GM18867 (cell line): ENCODE results near the gene PMS1.
A peak's percentile ranks its signal among the peaks of the same experiment; 100 is the strongest.
"Not testable (repeated sequence)": the region's sequence is repeated elsewhere in the genome, so short reads cannot be mapped to it uniquely, and the experiment has no call there.

Experiments used
- ATAC-seq: cut with Tn5 transposase; IDR thresholded peaks from one replicate; pipeline ENCODE4 v1.9.1; 2021; ENCODE audit warnings: mild to moderate bottlenecking, moderate library complexity; ENCODE audit not compliant: unreplicated experiment

PMS1 gene

GRCh38 chr2:189783927-189784867, at the start of gene PMS1, which contains the start of gene ORMDL1:
Gene PMS1 (plus strand): TSS chr2:189784450. CDS start chr2:189791810, 7,360 bp downstream.
Gene ORMDL1 (minus strand): TSS chr2:189784339. CDS start chr2:189782595, 1,744 bp downstream.
- ATAC-seq = peak; percentile 95

- peak; percentile 67 for ATAC-seq
Observed at GRCh38 chr2:189751080-189751658, 33.1 kb upstream of the PMS1 start.

DNA sequence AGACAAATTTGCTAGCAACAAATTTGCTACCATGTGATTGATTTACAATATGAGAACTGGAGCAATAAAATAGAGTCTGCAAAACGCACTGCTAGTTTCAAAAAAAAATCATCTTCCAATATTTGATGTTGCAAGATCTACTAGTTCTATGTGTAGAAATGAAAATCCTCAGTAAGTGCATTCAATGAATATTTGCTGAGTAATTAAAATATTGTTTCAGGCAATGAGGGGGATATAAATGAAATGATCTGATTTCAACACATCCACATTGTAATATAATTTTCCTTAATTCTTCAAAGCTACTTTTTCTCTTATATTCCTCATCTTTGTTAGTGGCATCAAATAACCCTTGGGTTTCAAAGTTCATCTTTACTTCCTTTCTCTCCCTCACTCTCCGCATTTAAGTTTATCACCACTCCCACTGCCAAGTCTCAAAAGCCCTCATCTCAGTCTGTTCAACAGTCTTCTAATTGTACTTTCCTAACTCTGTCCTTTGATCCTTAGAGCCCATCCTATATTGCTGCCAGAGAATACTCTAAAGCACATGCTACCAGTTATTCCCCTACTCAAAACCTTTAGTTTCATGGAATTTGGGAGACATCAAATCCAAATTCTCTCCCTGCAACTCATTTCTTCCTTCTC, 27.8 kb upstream of the PMS1 start:
- no peak for ATAC-seq

DNA sequence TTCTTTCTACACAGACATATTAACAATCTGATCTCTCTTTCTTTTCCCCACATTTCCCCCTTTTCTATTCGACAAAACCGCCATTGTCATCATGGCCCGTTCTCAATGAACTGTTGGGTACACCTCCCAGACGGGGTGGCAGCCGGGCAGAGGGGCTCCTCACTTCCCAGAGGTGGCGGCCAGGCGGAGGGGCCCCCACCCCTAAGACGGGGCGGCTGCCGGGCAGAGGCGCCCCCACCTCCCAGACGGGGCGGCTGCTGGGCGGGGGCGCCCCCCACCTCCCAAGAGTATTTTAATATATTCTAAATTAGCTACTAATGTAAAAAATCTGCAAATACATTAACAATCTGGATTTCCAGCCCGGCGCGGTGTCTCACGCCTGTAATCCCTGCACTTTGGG, 24.1 kb upstream of the PMS1 start:
- not testable (repeated sequence) for ATAC-seq

DNA sequence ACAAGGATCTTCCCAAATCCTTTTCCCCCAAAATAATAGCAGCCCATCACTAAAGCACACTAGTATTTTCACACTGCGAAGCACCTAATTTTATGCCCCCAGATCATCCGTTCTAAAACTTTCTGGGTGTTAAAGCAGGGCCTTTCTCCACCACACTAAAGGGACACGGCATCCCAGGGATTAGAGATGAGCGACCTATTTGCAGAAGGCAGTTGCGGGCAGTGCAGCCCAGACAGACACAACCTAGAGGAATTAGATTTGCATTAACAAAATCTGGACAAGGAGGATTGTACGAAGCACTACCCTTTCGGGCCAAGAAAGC, 22.1 kb upstream of the PMS1 start:
- ATAC-seq = no peak

DNA sequence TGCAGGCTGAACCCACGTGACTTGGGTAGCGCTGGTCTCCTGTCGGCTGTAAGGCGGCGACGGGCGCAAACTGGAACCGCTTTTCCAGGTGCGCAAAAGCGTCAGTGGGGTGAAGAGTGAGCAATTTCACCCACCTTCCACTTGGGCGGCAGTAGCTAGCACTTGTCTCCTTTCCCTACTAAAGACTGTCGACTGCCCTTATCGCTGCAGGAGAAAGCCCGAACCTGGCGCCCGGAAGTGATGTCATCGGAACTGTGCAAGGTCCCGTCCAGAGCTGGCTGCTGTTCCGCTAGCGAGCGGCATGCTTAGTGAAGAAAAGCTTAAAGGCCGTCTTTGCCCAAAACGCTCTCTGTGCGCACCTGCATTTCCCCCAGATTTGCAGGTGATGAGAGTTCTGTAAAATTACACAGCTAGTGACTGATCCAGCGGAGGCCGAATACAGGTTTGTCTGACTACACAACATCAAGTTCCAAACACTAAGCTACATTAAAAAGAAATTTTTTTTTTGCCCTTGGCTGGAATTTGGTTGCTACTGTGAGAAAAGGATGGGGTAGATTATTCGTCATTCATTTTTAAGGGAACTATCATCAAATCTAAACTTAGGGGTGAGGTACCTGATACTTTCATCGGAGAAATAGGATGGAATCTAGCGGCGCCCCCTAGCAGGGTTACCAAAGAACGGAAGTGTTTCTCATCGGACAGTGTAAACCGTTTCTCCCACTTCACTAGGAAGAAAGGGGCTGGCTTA, 21.5 kb upstream of the PMS1 start, which contains the start of gene OSGEPL1:
TSS of gene OSGEPL1 (minus strand) at position 242 of the 748 bp plus-strand sequence. CDS start 1,152 bp downstream, outside the sequence.
- ATAC-seq = peak; percentile 95

DNA sequence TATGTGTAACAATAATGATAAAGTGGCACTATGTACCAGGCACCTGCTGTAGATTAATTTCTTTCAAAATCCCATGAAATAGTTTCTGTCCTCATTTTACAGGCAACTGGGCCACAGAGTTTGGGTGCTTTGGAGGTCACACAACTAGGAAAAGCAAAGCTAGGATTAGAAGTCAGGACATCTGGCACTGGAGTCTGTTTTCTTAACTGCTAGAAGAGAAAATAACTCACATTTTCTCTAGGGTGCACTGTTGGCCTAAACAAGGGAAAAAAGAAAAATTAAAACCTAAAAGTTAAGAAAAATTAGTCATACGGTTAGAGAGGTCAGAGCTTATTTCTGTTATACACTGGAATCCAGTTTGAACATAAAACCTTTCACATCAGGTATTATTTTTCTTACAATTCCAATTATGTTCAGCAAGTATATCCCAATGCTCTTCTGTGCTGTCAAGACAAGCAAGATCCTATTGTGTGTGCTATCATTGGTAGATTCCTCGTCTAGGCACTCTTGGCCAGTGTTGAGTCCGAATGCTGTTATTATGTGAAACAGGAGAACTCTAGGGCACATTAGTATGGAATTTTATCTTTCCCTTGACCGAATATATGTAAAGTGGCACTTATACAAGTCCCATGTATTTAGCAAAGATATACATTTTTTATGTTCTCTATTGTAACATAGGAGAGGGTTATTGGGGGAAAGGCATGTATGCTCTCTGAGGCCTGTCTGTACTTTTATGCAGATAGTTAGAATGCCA, 20.2 kb upstream of the PMS1 start:
- ATAC-seq = no peak

DNA sequence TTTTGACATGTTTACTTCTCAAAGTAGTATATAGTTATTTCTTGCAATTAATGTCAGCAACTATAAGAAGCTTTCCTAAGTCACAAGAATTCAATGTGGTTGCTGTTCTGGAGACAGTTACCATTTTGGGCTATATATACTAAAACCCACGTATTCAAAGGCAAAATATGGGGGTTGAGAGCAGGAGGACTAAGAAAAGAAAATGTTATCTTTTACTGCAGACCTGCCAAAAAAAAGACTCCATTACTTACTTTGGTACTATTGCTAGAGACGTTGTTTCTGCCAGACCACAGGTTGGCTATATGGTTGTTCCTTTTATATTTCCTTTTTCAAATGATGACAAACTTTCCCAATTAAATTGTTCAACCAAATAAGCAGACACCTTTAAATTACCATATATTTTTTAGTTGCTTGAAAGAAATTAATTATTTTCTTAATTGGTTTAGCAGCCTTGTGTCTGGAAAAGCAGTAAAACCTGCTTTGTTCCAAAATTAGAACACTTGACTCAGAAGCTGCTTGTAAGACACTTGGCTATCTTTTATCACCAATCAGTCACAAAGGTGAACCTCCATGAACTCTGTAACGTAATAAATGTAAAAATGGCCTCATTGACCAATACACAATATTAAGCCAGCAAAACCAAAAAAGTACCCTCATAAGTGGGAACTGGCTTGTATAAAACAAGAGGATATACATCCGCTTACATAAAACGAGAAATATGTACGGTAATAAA, 13.5 kb upstream of the PMS1 start:
- no peak for ATAC-seq

- no peak for ATAC-seq
Observed at GRCh38 chr2:189772212-189772611, 12.0 kb upstream of the PMS1 start.

GRCh38 chr2:189782221-189782671, 2.0 kb upstream of the PMS1 start:
- no peak for ATAC-seq

DNA sequence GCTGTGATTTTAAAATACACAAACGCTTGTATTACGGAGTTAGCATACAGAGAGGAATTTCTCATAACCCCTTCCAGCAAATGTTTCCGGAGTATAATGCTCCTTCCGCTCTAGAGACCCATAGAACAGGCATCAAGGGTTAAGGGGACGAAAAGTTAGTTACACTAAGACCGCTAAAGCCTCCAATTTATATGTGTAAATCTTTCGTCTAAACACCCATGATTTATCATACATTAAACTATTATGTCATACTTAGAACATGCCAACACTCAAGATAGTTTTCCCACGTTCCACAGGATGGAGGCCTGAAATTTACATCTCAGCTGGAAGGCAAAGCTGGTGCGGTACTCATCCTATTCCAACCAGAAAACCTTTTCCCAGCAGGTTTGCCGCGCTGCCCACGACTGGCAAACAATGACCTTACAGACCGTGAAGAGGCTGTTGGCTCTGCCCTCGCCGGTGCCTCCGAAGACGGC, 761 bp upstream of the PMS1 start:
- ATAC-seq = peak; percentile 8

DNA sequence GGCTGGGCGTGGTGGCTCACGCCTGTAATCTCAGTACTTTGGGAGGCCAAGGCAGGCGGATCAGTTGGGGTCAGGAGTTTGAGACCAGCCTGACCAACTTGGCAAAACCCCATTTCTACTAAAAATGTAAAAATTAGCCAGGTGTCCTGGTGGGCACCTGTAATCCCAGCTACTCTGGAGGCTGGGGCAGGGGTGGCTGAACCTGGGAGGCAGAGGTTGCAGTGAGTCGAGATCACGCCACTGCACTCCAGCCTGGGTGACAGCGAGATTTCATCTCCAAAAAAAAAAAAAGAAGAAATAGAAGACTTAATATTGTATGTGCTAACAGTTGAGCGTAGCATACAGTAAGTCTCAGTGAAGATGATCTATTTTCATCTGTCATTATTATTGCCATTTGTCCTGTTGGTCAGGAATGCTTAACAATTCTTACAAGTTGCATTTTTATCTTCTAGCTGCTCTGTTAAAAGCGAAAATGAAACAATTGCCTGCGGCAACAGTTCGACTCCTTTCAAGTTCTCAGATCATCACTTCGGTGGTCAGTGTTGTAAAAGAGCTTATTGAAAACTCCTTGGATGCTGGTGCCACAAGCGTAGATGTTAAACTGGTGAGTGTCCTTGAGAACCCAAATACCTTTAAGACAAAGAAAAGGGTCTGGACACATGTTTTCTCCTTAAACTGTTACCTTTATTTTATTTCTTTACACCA, 7.2 kb downstream of the PMS1 start:
- peak; percentile 69 for ATAC-seq

GRCh38 chr2:189794310-189794709, 10.1 kb downstream of the PMS1 start:
- ATAC-seq = no peak

- ATAC-seq = no peak
Observed at GRCh38 chr2:189797902-189798301, 13.7 kb downstream of the PMS1 start.

DNA sequence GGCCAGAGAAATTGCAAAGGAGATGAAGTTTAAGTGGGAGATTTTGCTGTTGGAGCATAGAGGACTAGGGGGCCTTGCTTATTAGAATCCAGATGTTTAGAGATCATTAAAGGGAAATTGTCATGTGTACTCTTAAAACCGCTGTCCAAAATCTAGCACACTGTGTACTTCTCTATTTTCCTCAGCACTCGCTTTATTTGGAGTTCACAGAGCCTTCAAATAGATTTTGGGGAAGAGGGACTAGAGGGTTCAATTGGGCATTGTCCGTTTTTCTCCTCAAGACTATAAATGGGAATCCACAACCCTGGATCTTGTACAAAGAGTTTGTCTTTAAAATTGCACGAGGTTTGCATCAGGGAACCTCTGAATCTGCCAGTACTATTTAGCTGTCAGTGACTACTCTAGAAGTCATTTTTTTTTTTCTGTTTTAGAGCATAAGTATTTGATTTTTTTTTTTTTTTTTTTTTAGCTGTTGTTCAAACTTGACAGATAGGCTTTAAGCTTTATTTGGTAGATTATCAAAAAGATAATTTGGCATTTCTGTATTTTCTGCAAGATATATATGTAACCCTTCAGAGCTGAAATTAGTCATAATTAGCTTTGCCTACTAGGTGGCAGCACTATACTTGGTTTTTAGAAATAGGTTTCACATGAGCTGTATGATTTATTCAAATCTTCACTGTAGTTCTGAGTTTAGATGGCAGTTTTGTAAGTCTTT, 14.2 kb downstream of the PMS1 start:
- ATAC-seq = peak; percentile 84

DNA sequence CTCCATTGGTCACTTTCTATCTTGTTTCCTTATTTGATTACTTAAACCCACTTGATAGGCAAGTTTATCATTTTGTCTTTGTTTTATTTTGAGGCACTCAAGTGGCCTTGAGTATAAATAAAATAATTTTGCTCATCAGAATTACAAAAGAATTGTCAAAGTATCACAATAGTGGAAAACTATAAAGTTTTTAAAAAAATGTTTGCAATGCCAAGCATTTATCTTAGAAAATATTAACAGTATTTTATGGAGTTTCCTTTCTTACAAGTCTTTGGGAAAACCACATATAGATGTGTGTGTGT, 14.7 kb downstream of the PMS1 start:
- ATAC-seq = no peak

DNA sequence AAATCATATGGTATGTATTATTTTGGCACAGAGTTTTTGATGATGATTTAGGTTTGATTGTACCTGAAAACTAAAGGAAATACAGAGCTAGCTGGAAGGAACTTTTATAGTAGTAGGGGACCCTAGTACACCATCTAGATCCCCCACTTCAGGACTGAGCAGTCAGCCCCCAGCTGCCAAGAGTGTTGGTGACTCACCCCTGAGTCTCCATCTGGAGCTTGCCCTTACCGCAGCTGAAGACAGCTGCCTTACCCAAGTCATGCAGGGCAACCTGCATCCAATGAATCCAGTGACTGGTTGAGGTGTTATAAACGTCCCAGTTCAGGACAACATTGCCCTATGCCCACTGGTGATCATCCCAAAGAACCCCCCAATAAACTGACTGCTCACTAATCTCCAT, 15.3 kb downstream of the PMS1 start:
- ATAC-seq = no peak

- ATAC-seq = no peak
Observed at GRCh38 chr2:189802396-189802912, 18.2 kb downstream of the PMS1 start.
